HEK293 (cell line): ENCODE measurements around the gene USF1.

Source experiments
- GLIS1 ChIP-seq: fragments of 450-650 bp; formaldehyde crosslinking; IDR thresholded peaks from 2 replicates; pipeline ENCODE4 v1.5.1; 2016; ENCODE audit warnings: missing biosample characterization, missing genetic modification characterization
- GLIS2 ChIP-seq: fragments of 450-650 bp; formaldehyde crosslinking; IDR thresholded peaks from 2 replicates; pipeline ENCODE4 v1.5.1; 2016; ENCODE audit warnings: missing biosample characterization, missing genetic modification characterization
- HOXC10 ChIP-seq: sonication (generic); formaldehyde crosslinking; IDR thresholded peaks from 2 replicates; pipeline ENCODE4 v1.8.1; 2023; ENCODE audit warnings: mild to moderate bottlenecking, missing genetic modification reagents
- KLF1 ChIP-seq: fragments of 450-650 bp; formaldehyde crosslinking; IDR thresholded peaks from 2 replicates; pipeline ENCODE4 v1.5.1; 2016; ENCODE audit warnings: missing biosample characterization, missing genetic modification characterization
- KLF17 ChIP-seq: fragments of 450-650 bp; formaldehyde crosslinking; IDR thresholded peaks from 2 replicates; pipeline ENCODE4 v1.5.1; 2016; ENCODE audit warnings: missing biosample characterization, missing genetic modification characterization
- KLF7 ChIP-seq: fragments of 450-650 bp; formaldehyde crosslinking; IDR thresholded peaks from 2 replicates; pipeline ENCODE4 v1.5.1; 2016; ENCODE audit warnings: missing biosample characterization, missing genetic modification characterization, borderline replicate concordance
- KLF8 ChIP-seq: fragments of 450-650 bp; formaldehyde crosslinking; IDR thresholded peaks from 2 replicates; pipeline ENCODE4 v1.5.1; 2016; ENCODE audit warnings: missing biosample characterization, missing genetic modification characterization
- PRDM10 ChIP-seq: fragments of 450-650 bp; formaldehyde crosslinking; IDR thresholded peaks from 2 replicates; pipeline ENCODE4 v1.5.1; 2016; ENCODE audit warnings: missing biosample characterization, missing genetic modification characterization
- SCRT1 ChIP-seq: fragments of 450-650 bp; formaldehyde crosslinking; IDR thresholded peaks from 2 replicates; pipeline ENCODE4 v1.5.1; 2016; ENCODE audit warnings: missing biosample characterization, missing genetic modification characterization, borderline replicate concordance
- SP2 ChIP-seq: fragments of 450-650 bp; formaldehyde crosslinking; IDR thresholded peaks from 2 replicates; pipeline ENCODE4 v1.5.1; 2016; ENCODE audit warnings: missing biosample characterization, missing genetic modification characterization
- SP7 ChIP-seq: fragments of 450-650 bp; formaldehyde crosslinking; IDR thresholded peaks from 2 replicates; pipeline ENCODE4 v1.5.1; 2016; ENCODE audit warnings: missing biosample characterization, missing genetic modification characterization
- ZBTB20 ChIP-seq: fragments of 450-650 bp; formaldehyde crosslinking; IDR thresholded peaks from 2 replicates; pipeline ENCODE4 v1.5.1; 2016; ENCODE audit warnings: missing biosample characterization, missing genetic modification characterization
- ZBTB7A ChIP-seq: fragments of 450-650 bp; formaldehyde crosslinking; IDR thresholded peaks from 2 replicates; pipeline ENCODE4 v1.5.1; 2016; ENCODE audit warnings: low read depth, missing biosample characterization, missing genetic modification characterization
- ZEB2 ChIP-seq: fragments of 450-650 bp; formaldehyde crosslinking; IDR thresholded peaks from 2 replicates; pipeline ENCODE4 v1.5.1; 2016; ENCODE audit warnings: missing biosample characterization, missing genetic modification characterization
- ZNF169 ChIP-seq: fragments of 450-650 bp; formaldehyde crosslinking; IDR thresholded peaks from 2 replicates; pipeline ENCODE4 v1.5.1; 2016; ENCODE audit warnings: missing biosample characterization, missing genetic modification characterization
- ZNF335 ChIP-seq: fragments of 450-650 bp; formaldehyde crosslinking; conservative IDR thresholded peaks from 2 replicates; pipeline ENCODE4 v1.5.1; 2016; ENCODE audit warnings: missing biosample characterization, missing genetic modification characterization
- ZNF391 ChIP-seq: fragments of 450-650 bp; formaldehyde crosslinking; IDR thresholded peaks from 2 replicates; pipeline ENCODE4 v1.5.1; 2016; ENCODE audit warnings: low read depth, missing biosample characterization, missing genetic modification characterization, borderline replicate concordance
- ZNF600 ChIP-seq: fragments of 450-650 bp; formaldehyde crosslinking; IDR thresholded peaks from 2 replicates; pipeline ENCODE4 v1.5.1; 2016; ENCODE audit warnings: missing biosample characterization, missing genetic modification characterization
- ZNF791 ChIP-seq: fragments of 450-650 bp; formaldehyde crosslinking; IDR thresholded peaks from 2 replicates; pipeline ENCODE4 v1.5.1; 2016; ENCODE audit warnings: missing biosample characterization, missing genetic modification characterization
- TF ChIP-seq, protein P1 (sequence below): fragments of 450-650 bp; formaldehyde crosslinking; optimal IDR thresholded peaks from 2 replicates; pipeline ENCODE3; 2016; ENCODE audit warnings: missing biosample characterization, mild to moderate bottlenecking, missing genetic modification characterization
- TF ChIP-seq, protein P2 (sequence below): fragments of 450-650 bp; formaldehyde crosslinking; conservative IDR thresholded peaks from 2 replicates; pipeline ENCODE4 v1.5.1; 2016; ENCODE audit warnings: low read depth, missing biosample characterization, missing genetic modification characterization
- TF ChIP-seq, protein P3 (sequence below): fragments of 450-650 bp; formaldehyde crosslinking; IDR thresholded peaks from 2 replicates; pipeline ENCODE4 v1.5.1; 2016; ENCODE audit warnings: missing biosample characterization, missing genetic modification characterization

USF1 gene

DNA sequence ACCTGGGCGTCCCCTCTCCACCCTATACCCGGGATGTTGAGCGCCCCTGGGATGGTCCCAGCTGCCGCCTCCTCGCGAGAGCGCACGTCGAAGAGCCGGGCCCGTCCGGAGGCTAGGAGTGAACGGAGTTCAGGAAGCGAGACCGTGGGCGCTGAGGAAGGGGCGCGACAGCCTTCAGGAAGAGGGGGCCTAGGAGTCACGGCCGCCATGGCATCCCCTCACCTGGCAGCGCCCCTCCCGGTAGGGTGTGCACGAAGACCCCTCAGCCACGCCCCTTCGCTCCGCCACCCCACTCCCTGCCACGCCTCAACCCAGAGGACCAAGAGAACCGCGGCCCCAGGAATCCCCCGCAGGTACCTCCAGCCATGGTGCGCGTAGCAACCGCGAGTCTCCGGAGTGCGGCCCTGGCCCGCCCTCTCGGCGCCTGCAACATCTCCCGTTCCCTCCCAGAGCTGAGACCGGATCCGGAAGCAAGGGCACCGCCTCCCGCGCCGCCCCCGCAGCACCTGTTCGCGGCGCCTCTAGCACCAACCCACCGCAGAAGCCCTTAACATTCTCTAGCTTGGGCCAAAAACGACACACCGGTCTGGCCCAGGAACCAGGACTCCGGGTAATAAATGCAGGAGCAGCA lies 7.1 kb downstream of the USF1 start, which contains the start of gene TSTD1 (continued):
- TF ChIP-seq ZBTB7A (tag by site-specific recombination) = no peak
- TF ChIP-seq KLF1 = peak; percentile 72
- TF ChIP-seq KLF17 (tag by site-specific recombination) = peak; percentile 59
- peak; percentile 70 for TF ChIP-seq ZNF335
- TF ChIP-seq, protein P1, sequence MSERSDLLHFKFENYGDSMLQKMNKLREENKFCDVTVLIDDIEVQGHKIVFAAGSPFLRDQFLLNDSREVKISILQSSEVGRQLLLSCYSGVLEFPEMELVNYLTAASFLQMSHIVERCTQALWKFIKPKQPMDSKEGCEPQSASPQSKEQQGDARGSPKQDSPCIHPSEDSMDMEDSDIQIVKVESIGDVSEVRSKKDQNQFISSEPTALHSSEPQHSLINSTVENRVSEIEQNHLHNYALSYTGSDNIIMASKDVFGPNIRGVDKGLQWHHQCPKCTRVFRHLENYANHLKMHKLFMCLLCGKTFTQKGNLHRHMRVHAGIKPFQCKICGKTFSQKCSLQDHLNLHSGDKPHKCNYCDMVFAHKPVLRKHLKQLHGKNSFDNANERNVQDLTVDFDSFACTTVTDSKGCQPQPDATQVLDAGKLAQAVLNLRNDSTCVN (tag by site-specific recombination) = peak; percentile 48
- peak; percentile 18; the same call in 1 of the 2 replicates for TF ChIP-seq KLF7 (tag by site-specific recombination)
- TF ChIP-seq ZNF169 (tag by site-specific recombination) = no peak
- peak; percentile 44; the same call in 1 of the 2 replicates for TF ChIP-seq ZNF600 (tag by site-specific recombination)
- peak; percentile 44; the same call in 1 of the 2 replicates for TF ChIP-seq PRDM10 (tag by site-specific recombination)
- TF ChIP-seq, protein P2, sequence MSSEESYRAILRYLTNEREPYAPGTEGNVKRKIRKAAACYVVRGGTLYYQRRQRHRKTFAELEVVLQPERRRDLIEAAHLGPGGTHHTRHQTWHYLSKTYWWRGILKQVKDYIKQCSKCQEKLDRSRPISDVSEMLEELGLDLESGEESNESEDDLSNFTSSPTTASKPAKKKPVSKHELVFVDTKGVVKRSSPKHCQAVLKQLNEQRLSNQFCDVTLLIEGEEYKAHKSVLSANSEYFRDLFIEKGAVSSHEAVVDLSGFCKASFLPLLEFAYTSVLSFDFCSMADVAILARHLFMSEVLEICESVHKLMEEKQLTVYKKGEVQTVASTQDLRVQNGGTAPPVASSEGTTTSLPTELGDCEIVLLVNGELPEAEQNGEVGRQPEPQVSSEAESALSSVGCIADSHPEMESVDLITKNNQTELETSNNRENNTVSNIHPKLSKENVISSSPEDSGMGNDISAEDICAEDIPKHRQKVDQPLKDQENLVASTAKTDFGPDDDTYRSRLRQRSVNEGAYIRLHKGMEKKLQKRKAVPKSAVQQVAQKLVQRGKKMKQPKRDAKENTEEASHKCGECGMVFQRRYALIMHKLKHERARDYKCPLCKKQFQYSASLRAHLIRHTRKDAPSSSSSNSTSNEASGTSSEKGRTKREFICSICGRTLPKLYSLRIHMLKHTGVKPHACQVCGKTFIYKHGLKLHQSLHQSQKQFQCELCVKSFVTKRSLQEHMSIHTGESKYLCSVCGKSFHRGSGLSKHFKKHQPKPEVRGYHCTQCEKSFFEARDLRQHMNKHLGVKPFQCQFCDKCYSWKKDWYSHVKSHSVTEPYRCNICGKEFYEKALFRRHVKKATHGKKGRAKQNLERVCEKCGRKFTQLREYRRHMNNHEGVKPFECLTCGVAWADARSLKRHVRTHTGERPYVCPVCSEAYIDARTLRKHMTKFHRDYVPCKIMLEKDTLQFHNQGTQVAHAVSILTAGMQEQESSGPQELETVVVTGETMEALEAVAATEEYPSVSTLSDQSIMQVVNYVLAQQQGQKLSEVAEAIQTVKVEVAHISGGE (tag by site-specific recombination) = peak; percentile 85
- TF ChIP-seq ZEB2 = no peak; the same call in 1 of the 2 replicates
- peak; percentile 46 for TF ChIP-seq SP7
- peak; percentile 27; the same call in 1 of the 2 replicates for TF ChIP-seq ZNF391 (tag by site-specific recombination)
- TF ChIP-seq, protein P3, sequence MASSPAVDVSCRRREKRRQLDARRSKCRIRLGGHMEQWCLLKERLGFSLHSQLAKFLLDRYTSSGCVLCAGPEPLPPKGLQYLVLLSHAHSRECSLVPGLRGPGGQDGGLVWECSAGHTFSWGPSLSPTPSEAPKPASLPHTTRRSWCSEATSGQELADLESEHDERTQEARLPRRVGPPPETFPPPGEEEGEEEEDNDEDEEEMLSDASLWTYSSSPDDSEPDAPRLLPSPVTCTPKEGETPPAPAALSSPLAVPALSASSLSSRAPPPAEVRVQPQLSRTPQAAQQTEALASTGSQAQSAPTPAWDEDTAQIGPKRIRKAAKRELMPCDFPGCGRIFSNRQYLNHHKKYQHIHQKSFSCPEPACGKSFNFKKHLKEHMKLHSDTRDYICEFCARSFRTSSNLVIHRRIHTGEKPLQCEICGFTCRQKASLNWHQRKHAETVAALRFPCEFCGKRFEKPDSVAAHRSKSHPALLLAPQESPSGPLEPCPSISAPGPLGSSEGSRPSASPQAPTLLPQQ = peak; percentile 46; the same call in 1 of the 2 replicates
- peak; percentile 74; the same call in 1 of the 2 replicates for TF ChIP-seq GLIS2
- TF ChIP-seq ZNF791 = no peak
- 0 out of 2 replicates have a peak, but pooled peaks have one; percentile 82 for TF ChIP-seq HOXC10
- peak; percentile 61 for TF ChIP-seq ZBTB20 (tag by site-specific recombination)
- peak; percentile 89 for TF ChIP-seq SP2 (tag by site-specific recombination)
- TF ChIP-seq KLF8 (tag by site-specific recombination) = peak; percentile 80
- TF ChIP-seq SCRT1 (tag by site-specific recombination) = peak; percentile 77
- peak; percentile 64 for TF ChIP-seq GLIS1 (tag by site-specific recombination)
